HEK293 (cell line): ENCODE data around the gene NGRN.

Experiments used
- SP2 ChIP-seq: fragments of 450-650 bp; formaldehyde crosslinking; IDR thresholded peaks from 2 replicates; pipeline ENCODE4 v1.5.1; 2016; ENCODE audit warnings: missing biosample characterization, missing genetic modification characterization
- YY1 ChIP-seq: fragments of 450-650 bp; formaldehyde crosslinking; IDR thresholded peaks from 2 replicates; pipeline ENCODE4 v1.5.1; 2018; ENCODE audit warnings: missing biosample characterization, missing genetic modification characterization
- ZNF544 ChIP-seq: fragments of 450-650 bp; formaldehyde crosslinking; IDR thresholded peaks from 2 replicates; pipeline ENCODE4 v1.5.0; 2017; ENCODE audit warnings: missing biosample characterization, missing genetic modification characterization
- TF ChIP-seq, protein P1 (sequence below): fragments of 450-650 bp; formaldehyde crosslinking; IDR thresholded peaks from 2 replicates; pipeline ENCODE4 v1.5.1; 2016; ENCODE audit warnings: missing biosample characterization, missing genetic modification characterization, low read depth
- TF ChIP-seq, protein P2 (sequence below): fragments of 450-650 bp; formaldehyde crosslinking; IDR thresholded peaks from 2 replicates; pipeline ENCODE4 v1.5.1; 2016; ENCODE audit warnings: missing biosample characterization, missing genetic modification characterization
- TF ChIP-seq, protein P3 (sequence below): fragments of 450-650 bp; formaldehyde crosslinking; IDR thresholded peaks from 2 replicates; pipeline ENCODE4 v1.5.1; 2016; ENCODE audit warnings: missing biosample characterization, missing genetic modification characterization
- TF ChIP-seq, protein P4 (sequence below): fragments of 450-650 bp; formaldehyde crosslinking; IDR thresholded peaks from 2 replicates; pipeline ENCODE4 v1.5.1; 2016; ENCODE audit warnings: missing biosample characterization, missing genetic modification characterization

DNA sequence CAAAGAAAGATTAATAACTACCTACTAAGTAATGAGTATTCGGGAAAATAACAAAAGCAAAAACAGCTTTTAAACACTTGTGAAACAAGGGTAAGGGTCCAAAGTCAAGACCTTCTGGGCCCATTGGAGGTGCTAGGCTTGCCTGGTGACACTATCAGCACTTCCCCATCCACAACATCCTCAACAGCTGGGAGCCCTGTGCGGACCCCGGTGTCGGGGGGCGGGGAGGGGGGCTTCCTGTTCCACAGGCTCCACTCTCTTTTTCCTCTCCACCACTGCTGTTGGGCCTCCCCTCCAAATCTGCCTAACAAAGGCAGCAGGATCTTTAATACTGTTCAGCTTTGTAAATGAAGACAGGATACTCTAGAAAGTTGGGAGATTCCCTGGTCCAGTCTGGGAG, 21.6 kb downstream of the NGRN start:
- TF ChIP-seq SP2 (tag by site-specific recombination) (no peak), ZNF544 (tag by site-specific recombination) (no peak), YY1 (no peak)
- TF ChIP-seq, protein P1, sequence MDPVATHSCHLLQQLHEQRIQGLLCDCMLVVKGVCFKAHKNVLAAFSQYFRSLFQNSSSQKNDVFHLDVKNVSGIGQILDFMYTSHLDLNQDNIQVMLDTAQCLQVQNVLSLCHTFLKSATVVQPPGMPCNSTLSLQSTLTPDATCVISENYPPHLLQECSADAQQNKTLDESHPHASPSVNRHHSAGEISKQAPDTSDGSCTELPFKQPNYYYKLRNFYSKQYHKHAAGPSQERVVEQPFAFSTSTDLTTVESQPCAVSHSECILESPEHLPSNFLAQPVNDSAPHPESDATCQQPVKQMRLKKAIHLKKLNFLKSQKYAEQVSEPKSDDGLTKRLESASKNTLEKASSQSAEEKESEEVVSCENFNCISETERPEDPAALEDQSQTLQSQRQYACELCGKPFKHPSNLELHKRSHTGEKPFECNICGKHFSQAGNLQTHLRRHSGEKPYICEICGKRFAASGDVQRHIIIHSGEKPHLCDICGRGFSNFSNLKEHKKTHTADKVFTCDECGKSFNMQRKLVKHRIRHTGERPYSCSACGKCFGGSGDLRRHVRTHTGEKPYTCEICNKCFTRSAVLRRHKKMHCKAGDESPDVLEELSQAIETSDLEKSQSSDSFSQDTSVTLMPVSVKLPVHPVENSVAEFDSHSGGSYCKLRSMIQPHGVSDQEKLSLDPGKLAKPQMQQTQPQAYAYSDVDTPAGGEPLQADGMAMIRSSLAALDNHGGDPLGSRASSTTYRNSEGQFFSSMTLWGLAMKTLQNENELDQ (tag by site-specific recombination) = no peak
- TF ChIP-seq, protein P2, sequence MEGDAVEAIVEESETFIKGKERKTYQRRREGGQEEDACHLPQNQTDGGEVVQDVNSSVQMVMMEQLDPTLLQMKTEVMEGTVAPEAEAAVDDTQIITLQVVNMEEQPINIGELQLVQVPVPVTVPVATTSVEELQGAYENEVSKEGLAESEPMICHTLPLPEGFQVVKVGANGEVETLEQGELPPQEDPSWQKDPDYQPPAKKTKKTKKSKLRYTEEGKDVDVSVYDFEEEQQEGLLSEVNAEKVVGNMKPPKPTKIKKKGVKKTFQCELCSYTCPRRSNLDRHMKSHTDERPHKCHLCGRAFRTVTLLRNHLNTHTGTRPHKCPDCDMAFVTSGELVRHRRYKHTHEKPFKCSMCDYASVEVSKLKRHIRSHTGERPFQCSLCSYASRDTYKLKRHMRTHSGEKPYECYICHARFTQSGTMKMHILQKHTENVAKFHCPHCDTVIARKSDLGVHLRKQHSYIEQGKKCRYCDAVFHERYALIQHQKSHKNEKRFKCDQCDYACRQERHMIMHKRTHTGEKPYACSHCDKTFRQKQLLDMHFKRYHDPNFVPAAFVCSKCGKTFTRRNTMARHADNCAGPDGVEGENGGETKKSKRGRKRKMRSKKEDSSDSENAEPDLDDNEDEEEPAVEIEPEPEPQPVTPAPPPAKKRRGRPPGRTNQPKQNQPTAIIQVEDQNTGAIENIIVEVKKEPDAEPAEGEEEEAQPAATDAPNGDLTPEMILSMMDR (tag by site-specific recombination) = no peak
- TF ChIP-seq, protein P3, sequence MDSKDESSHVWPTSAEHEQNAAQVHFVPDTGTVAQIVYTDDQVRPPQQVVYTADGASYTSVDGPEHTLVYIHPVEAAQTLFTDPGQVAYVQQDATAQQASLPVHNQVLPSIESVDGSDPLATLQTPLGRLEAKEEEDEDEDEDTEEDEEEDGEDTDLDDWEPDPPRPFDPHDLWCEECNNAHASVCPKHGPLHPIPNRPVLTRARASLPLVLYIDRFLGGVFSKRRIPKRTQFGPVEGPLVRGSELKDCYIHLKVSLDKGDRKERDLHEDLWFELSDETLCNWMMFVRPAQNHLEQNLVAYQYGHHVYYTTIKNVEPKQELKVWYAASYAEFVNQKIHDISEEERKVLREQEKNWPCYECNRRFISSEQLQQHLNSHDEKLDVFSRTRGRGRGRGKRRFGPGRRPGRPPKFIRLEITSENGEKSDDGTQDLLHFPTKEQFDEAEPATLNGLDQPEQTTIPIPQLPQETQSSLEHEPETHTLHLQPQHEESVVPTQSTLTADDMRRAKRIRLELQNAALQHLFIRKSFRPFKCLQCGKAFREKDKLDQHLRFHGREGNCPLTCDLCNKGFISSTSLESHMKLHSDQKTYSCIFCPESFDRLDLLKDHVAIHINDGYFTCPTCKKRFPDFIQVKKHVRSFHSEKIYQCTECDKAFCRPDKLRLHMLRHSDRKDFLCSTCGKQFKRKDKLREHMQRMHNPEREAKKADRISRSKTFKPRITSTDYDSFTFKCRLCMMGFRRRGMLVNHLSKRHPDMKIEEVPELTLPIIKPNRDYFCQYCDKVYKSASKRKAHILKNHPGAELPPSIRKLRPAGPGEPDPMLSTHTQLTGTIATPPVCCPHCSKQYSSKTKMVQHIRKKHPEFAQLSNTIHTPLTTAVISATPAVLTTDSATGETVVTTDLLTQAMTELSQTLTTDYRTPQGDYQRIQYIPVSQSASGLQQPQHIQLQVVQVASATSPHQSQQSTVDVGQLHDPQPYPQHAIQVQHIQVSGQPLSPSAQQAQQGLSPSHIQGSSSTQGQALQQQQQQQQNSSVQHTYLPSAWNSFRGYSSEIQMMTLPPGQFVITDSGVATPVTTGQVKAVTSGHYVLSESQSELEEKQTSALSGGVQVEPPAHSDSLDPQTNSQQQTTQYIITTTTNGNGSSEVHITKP (tag by site-specific recombination) = no peak
- TF ChIP-seq, protein P4, sequence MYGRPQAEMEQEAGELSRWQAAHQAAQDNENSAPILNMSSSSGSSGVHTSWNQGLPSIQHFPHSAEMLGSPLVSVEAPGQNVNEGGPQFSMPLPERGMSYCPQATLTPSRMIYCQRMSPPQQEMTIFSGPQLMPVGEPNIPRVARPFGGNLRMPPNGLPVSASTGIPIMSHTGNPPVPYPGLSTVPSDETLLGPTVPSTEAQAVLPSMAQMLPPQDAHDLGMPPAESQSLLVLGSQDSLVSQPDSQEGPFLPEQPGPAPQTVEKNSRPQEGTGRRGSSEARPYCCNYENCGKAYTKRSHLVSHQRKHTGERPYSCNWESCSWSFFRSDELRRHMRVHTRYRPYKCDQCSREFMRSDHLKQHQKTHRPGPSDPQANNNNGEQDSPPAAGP = no peak
